Liver (tissue), 2 donors: Measurements from ENCODE around the gene TMEM115.

ENCODE experiments used
- CTCF ChIP-seq: fragments of 150-350 bp; IDR thresholded peaks from 2 replicates; pipeline ENCODE4 v1.5.1; 2017; ENCODE audit warnings: improper control_type of control experiment, low read depth, low read length; ENCODE audit not compliant: missing input control
- FOXA1 ChIP-seq: IDR thresholded peaks from 2 replicates; pipeline ENCODE4 v1.6.1; 2016; ENCODE audit warnings: antibody characterized with exemption
- donor health status: healthy.

- no peak for TF ChIP-seq FOXA1
- no peak for TF ChIP-seq CTCF
Measured at GRCh38 chr3:50340147-50340447, 19.2 kb downstream of the TMEM115 start.
